SU-DHL-6 (cell line): ENCODE data around the gene MYLK.

Experiments used
- H2AFZ ChIP-seq: fragments of 200-600 bp; sonication (generic); 2 replicates; pipeline ENCODE4 v1.6.1; 2014; ENCODE audit warnings: low read depth, mild to moderate bottlenecking, moderate library complexity, mixed read lengths, antibody characterized with exemption, low read length; ENCODE audit not compliant: severe bottlenecking
- H3F3A ChIP-seq: fragments of 200-600 bp; shearing (Covaris generic); 2 replicates; pipeline ENCODE4 v1.6.0; 2016; ENCODE audit warnings: antibody characterized with exemption, mild to moderate bottlenecking; ENCODE audit not compliant: insufficient read depth
- H3K27ac ChIP-seq: fragments of 200-600 bp; sonication (generic); 2 replicates; pipeline ENCODE4 v1.5.1; 2016; ENCODE audit warnings: low read depth, mild to moderate bottlenecking, low read length, moderate library complexity, mixed read lengths
- H3K27me3 ChIP-seq: fragments of 200-600 bp; sonication (generic), shearing (Covaris generic); 2 replicates; pipeline ENCODE4 v1.6.0; 2014; ENCODE audit warnings: mild to moderate bottlenecking, low read length
- H3K36me3 ChIP-seq: fragments of 200-600 bp; sonication (generic); 2 replicates; pipeline ENCODE4 v1.6.1; 2014; ENCODE audit warnings: mild to moderate bottlenecking, low read length, mixed read lengths
- H3K4me2 ChIP-seq: fragments of 300-600, 200-600 bp; shearing (Covaris generic), sonication (generic); 2 replicates; pipeline ENCODE4 v1.6.0; 2014; ENCODE audit warnings: low read length, low read depth, mild to moderate bottlenecking; ENCODE audit not compliant: poor library complexity, severe bottlenecking
- H3K4me3 ChIP-seq: fragments of 200-600 bp; sonication (generic); 2 replicates; pipeline ENCODE4 v1.5.1; 2014; ENCODE audit warnings: antibody characterized with exemption, low read length, mild to moderate bottlenecking, mixed read lengths; ENCODE audit not compliant: insufficient read depth, poor library complexity, severe bottlenecking
- H3K79me2 ChIP-seq: fragments of 200-600 bp; sonication (generic); 2 replicates; pipeline ENCODE4 v1.6.1; 2014; ENCODE audit warnings: mild to moderate bottlenecking, low read length, moderate library complexity; ENCODE audit not compliant: insufficient read depth
- H3K9ac ChIP-seq: fragments of 200-600 bp; sonication (generic); 2 replicates; pipeline ENCODE4 v1.7.0; 2014; ENCODE audit warnings: mild to moderate bottlenecking, low read length
- H3K9me2 ChIP-seq: fragments of 200-600 bp; sonication (generic); replicated peaks from 2 replicates; pipeline ENCODE4 v1.6.1; 2014; ENCODE audit warnings: low read length; ENCODE audit not compliant: insufficient read depth
- H3K9me3 ChIP-seq: fragments of 200-600 bp; sonication (generic); 2 replicates; pipeline ENCODE4 v1.6.1; 2014; ENCODE audit warnings: low read length, mixed read lengths; ENCODE audit not compliant: insufficient read depth
- H4K20me1 ChIP-seq: fragments of 200-600 bp; sonication (generic); 2 replicates; pipeline ENCODE4 v1.6.1; 2014; ENCODE audit warnings: low read depth, mild to moderate bottlenecking, antibody characterized with exemption, low read length, moderate library complexity, mixed read lengths
- EZH2phosphoT487 ChIP-seq: fragments of 200-600 bp; sonication (generic), shearing (Covaris generic); conservative IDR thresholded peaks from 2 replicates; pipeline ENCODE4 v1.6.1; 2018; ENCODE audit warnings: mild to moderate bottlenecking, antibody characterized with exemption, low read length, moderate library complexity, mixed read lengths
- TF ChIP-seq, protein P1 (sequence below): fragments of 200-600 bp; sonication (generic); IDR thresholded peaks from one replicate; pipeline ENCODE4 v1.5.1; 2017; ENCODE audit warnings: antibody characterized with exemption, mild to moderate bottlenecking, low read length, moderate library complexity; ENCODE audit not compliant: insufficient read depth, poor library complexity, severe bottlenecking

The MYLK gene

DNA sequence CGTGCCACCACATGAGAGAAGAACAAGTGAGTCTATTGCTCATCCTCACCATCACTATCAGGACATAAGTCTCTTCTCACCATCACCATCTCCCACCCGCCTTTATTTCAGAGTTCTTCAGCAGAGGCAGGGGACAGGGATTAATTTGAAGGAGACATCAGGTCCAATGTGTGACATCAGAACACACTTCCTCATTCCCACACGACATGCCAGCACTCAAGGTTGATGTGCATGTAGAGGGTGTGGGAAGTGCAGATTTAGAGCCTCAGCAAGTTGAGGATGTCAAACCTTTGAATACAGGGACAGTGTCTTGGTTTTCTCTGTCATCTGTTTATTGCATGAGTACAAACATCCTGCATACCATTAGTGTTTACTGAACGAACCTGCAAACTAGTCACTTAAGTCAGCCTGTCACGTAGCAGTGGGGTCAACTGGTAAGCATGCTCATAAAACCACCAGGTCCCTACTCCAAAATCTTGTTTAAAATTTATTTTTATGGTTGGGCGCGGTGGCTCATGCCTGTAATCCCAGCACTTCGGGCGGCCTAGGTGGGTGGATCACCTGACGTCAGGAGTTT lies 104.4 kb downstream of the MYLK start:
- TF ChIP-seq, protein P1, sequence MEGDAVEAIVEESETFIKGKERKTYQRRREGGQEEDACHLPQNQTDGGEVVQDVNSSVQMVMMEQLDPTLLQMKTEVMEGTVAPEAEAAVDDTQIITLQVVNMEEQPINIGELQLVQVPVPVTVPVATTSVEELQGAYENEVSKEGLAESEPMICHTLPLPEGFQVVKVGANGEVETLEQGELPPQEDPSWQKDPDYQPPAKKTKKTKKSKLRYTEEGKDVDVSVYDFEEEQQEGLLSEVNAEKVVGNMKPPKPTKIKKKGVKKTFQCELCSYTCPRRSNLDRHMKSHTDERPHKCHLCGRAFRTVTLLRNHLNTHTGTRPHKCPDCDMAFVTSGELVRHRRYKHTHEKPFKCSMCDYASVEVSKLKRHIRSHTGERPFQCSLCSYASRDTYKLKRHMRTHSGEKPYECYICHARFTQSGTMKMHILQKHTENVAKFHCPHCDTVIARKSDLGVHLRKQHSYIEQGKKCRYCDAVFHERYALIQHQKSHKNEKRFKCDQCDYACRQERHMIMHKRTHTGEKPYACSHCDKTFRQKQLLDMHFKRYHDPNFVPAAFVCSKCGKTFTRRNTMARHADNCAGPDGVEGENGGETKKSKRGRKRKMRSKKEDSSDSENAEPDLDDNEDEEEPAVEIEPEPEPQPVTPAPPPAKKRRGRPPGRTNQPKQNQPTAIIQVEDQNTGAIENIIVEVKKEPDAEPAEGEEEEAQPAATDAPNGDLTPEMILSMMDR, result no peak
- TF ChIP-seq EZH2phosphoT487, result no peak
- H3K79me2 ChIP-seq, result no peaks in the 10 kb centered on the region
- H3F3A ChIP-seq, result no peaks in the 10 kb centered on the region
- H3K9me3 ChIP-seq, result no peaks in the 10 kb centered on the region
- no peaks in the 10 kb centered on the region for H3K36me3 ChIP-seq
- no peak overlapping the region for H2AFZ ChIP-seq
- H3K9me2 ChIP-seq, result no peaks in the 10 kb centered on the region
- no peak overlapping the region for H3K9ac ChIP-seq
- no peaks in the 10 kb centered on the region for H4K20me1 ChIP-seq
- H3K4me2 ChIP-seq, result no peak overlapping the region
- H3K27me3 ChIP-seq, result no peaks in the 10 kb centered on the region
- no peak overlapping the region for H3K4me3 ChIP-seq
- no peak overlapping the region for H3K27ac ChIP-seq

DNA sequence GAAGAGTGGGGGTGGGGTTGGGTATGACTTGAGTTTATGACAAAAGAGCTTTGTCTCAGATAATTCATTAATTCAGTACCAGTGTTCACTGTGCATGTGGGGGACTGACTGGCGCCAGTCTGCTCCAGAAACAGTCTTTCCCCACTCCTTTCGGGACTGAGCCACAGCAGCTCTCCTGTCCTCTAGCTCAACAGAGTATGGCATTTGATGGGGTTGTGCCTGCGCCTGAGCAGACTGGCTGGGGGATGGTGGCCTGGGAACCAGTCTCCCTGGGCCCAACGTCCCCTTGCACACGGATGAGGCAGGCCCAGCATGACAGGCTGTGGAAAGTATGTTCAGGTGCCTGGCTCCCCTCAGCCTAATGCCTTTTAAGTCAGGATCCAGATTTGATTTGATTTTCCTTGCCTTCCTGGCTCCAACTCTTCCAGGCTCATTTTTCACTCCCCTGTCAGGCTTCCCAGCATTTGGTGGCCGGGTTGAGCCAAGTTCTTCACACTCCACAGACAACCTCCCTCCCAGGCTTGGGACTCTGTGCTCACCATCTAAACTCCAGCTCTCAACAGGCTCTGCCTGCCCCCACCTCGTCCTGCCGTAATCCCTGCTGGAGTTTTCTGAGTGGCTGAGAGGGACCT lies 105.0 kb downstream of the MYLK start:
- TF ChIP-seq, protein P1, result no peak
- TF ChIP-seq EZH2phosphoT487, result no peak
- Histone ChIP-seq H4K20me1 (no peaks in the 10 kb centered on the region), H3K27ac (no peak overlapping the region)

DNA sequence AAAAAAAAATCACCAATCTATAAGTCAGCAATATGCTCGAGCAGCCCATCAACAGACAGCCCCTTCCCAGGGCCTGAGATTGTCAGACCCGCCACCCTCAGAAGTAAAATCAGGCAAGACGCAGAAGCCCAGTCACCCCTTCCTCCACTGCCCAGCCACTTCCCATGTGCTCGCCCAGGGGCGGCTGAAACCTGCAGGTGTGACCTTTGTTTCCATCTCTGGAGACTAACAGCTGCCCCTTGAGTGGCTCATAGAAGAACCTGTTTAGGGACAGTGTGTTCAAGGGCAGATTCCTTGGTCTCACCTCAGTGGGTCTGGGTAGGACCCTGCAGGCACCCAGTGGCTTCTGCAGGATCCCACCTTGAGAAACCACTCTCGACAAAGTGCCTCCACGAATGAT lies 105.6 kb downstream of the MYLK start:
- H3K79me2 ChIP-seq, result no peaks in the 10 kb centered on the region
- no peak overlapping the region for H3K4me2 ChIP-seq
- no peaks in the 10 kb centered on the region for H3K36me3 ChIP-seq
- H2AFZ ChIP-seq, result no peak overlapping the region
- no peaks in the 10 kb centered on the region for H3K9me3 ChIP-seq
- no peak overlapping the region for H3K27ac ChIP-seq
- H3K27me3 ChIP-seq, result no peaks in the 10 kb centered on the region
- no peak overlapping the region for H3K9ac ChIP-seq
- no peaks in the 10 kb centered on the region for H4K20me1 ChIP-seq
- H3F3A ChIP-seq, result no peaks in the 10 kb centered on the region
- no peak overlapping the region for H3K4me3 ChIP-seq
- no peak for TF ChIP-seq EZH2phosphoT487
- TF ChIP-seq, protein P1, result no peak
- no peaks in the 10 kb centered on the region for H3K9me2 ChIP-seq

More for the DNA sequence above, 105.0 kb downstream of the MYLK start:
- no peak overlapping the region for H3K4me2 ChIP-seq
- H3K9me2 ChIP-seq, result no peaks in the 10 kb centered on the region
- no peak overlapping the region for H2AFZ ChIP-seq
- H3F3A ChIP-seq, result no peaks in the 10 kb centered on the region
- no peak overlapping the region for H3K9ac ChIP-seq
- H3K27me3 ChIP-seq, result no peaks in the 10 kb centered on the region
- no peaks in the 10 kb centered on the region for H3K9me3 ChIP-seq
- H3K79me2 ChIP-seq, result no peaks in the 10 kb centered on the region
- no peak overlapping the region for H3K4me3 ChIP-seq
- H3K36me3 ChIP-seq, result no peaks in the 10 kb centered on the region
